HG03095 (cell line): Measurements from ENCODE around the gene SYTL3.
"Not testable (repeated sequence)": the region's sequence is repeated elsewhere in the genome, so short reads cannot be mapped to it uniquely, and the experiment has no call there.

ENCODE experiments used
- ATAC-seq: cut with Tn5 transposase; IDR thresholded peaks from one replicate; pipeline ENCODE4 v1.9.1; 2021; ENCODE audit warnings: moderate library complexity; ENCODE audit not compliant: unreplicated experiment

The SYTL3 gene

GRCh38 chr6:158786645-158787304 lies 136.9 kb downstream of the SYTL3 start:
- ATAC-seq = no peak

GRCh38 chr6:158787395-158787794 lies 137.5 kb downstream of the SYTL3 start:
- ATAC-seq = no peak

- no peak for ATAC-seq
These were observed 139.5 kb downstream of the SYTL3 start for GRCh38 chr6:158789115-158789917.

GRCh38 chr6:158791274-158791855 lies 141.5 kb downstream of the SYTL3 start:
- ATAC-seq = no peak

- not testable (repeated sequence) for ATAC-seq
These were observed 142.7 kb downstream of the SYTL3 start for GRCh38 chr6:158792505-158792904.

GRCh38 chr6:158793432-158793831 lies 143.6 kb downstream of the SYTL3 start:
- no peak for ATAC-seq

- no peak for ATAC-seq
These were observed 145.7 kb downstream of the SYTL3 start for GRCh38 chr6:158795516-158795915.

- no peak for ATAC-seq
These were observed 146.5 kb downstream of the SYTL3 start for GRCh38 chr6:158796353-158796752.

GRCh38 chr6:158797331-158798310 lies 147.8 kb downstream of the SYTL3 start:
- no peak for ATAC-seq

- ATAC-seq = no peak
These were observed 148.5 kb downstream of the SYTL3 start for GRCh38 chr6:158798311-158798710.

GRCh38 chr6:158799051-158799792 lies 149.4 kb downstream of the SYTL3 start:
- ATAC-seq = no peak

GRCh38 chr6:158801655-158802294 lies 151.9 kb downstream of the SYTL3 start:
- no peak for ATAC-seq

GRCh38 chr6:158803733-158804143 lies 153.9 kb downstream of the SYTL3 start:
- ATAC-seq = peak; percentile 57

- ATAC-seq = no peak
These were observed 154.4 kb downstream of the SYTL3 start for GRCh38 chr6:158804207-158804606.

- ATAC-seq = no peak
These were observed 156.0 kb downstream of the SYTL3 start for GRCh38 chr6:158805698-158806377.

- no peak for ATAC-seq
These were observed 157.9 kb downstream of the SYTL3 start for GRCh38 chr6:158807515-158808441.

- no peak for ATAC-seq
These were observed 158.6 kb downstream of the SYTL3 start for GRCh38 chr6:158808442-158808833.
